A172 (cell line): ENCODE results near the gene B4GALT6. TPM values are rescaled to one million over a fixed set of nuclear protein-coding genes. Genes with fewer than 3 reads are reported as not detected.

Source experiments
- DNase-seq: peaks from one replicate; pipeline ENCODE4 v3.0.0-alpha.2; 2015; ENCODE audit warnings: low spot score
- total RNA-seq: library from RNA; depleted of rRNA; stranded (reverse); fragments of >200 nt; shearing (Covaris generic); gene quantifications from 2 replicates; pipeline ENCODE4 v1.2.3, GENCODE V29; 2014

The B4GALT6 gene
- total RNA-seq, 1 experiment from 2014 or later = 17.5 TPM

DNA sequence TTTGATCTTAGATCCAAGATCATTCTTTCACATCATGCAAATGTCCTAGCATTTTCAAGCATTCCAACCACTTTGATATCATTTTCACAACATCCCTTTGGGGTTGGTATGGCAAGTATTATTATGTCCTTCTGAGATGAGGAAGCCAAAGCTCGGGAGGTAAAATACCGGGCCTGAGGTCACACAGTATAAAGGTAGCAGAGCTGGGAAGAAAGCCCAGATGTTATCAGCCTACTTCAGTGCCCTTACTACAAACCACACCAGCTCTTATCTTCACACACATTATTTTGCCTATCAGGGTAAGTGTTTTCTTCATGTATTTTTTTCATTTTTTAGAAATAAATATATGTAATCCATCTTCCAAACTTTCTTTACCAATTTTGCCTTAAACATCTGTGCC is 4.2 kb upstream of the B4GALT6 start:
- no peak for DNase-seq

DNA sequence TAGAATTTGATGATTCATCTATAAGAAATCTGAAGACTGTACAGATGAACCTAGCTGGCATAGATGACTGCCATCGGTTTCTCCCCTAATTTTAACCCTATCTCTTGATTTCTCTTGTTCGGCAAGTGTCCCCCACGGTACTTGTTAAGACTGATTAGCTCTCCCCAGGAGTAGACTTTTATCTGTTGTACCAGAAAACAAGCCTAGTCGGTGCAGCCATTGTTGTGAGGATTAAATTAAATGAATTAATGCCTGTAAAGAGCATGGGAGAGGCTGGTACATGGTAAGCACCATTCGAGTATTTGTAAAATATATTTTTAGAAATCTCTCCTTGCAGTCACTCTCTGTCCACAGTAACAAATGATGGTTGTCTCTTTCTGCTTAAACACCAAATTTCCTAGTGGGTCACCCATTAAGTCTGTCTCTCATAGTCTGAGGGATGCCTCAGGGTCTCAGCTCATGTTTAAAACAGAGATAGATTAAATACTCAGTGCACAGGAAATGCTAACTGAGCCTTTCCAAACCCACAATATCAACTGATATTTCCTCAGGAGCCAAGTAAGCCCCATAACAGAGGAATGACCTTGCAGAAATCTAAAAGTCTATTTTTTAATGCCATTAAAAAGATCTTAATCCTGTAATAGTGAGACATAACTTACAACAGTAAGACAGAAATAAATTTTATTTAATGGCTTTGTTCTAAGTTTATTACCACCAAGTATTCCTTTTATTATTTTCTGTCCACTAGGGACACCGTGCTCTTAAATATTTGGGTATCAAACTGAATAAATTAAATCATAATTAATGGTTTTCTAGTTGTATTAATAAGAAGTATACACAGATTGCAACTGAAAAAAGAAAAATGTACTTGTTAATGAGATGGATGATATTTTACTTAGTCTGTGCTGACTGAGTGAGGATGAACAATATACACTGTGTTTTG is 2.9 kb upstream of the B4GALT6 start:
- DNase-seq = no peak

DNA sequence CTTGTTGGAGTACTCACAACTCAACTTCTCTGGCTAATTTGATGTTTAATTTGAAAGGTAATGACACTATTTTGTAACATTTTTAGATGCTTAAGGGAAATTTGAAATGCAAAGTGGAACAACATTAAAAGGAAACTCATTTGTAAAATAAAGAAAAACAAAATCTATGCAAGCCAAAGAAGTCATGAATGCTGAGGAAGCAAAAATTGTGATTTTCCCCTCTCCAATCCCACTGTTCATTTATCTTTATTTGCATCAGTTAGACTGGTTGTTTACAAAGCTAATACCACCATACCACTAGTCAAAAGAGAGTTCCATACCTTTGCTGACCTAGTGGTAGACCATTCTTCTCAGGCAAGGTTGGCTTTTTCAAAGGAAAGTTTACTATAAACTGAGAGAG is 2.2 kb upstream of the B4GALT6 start:
- DNase-seq = no peak

DNA sequence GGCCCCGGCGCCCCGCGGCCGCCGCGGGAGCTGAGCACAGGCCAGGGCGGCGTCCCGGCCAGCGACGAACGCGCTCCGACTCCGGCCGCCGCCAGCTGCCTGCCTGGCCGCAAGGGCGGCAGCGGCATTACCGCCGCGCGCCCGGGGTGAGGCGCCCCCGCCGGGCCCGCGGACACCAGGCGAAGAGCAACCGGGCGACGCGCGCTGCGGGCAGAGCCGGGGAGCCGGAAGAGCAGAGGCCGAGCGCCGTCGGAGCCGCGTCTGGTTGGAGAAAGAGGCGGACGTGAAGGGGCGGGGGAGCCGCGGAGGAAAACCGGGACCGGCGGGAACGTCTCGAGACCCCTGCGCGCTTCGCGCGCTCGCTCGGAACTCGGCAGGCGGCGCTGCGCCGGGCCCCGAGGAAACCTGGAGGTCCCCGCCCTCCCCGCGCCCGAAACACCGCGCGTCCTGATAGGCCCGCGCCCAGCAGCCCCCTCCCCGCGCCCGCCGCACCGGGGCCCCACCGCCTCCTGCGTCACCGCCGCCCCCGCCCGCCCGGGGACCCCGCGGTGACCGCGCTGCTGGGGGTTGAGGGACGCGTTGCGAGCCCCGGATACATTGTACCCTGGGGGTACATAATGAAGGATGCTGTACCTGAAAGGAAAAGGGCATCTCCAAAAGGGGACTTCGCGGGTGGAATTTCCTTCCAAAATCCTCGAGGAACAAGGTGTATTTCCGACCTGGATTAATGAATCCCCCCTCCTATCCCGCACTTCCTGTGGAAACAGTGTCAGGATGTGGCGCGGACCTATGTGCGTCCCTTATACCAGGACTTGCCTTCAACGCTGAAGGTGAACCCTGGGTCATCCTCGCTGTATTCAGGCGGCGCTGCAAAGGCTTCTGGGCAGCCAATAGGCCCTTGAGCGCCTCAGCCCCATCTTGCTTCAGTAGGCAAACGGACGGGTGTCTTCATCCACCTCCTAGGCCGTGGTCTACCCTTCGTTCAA is 1.0 kb upstream of the B4GALT6 start:
- DNase-seq = peak; percentile 43

DNA sequence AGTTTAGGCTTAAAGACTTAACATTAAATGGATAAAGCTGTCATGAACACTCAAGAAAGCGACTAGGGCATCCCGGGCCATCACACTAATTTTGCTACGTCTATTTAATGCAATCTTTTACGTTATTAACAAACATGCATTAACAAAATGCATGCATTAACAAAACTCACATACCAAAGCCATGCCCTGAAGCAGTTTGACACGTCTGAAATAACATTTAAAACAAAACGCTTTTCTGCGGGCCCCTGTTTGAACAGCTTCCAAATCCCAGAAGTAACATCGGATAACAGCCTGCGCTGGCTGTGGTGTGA is 458 bp downstream of the B4GALT6 start:
- DNase-seq = no peak

DNA sequence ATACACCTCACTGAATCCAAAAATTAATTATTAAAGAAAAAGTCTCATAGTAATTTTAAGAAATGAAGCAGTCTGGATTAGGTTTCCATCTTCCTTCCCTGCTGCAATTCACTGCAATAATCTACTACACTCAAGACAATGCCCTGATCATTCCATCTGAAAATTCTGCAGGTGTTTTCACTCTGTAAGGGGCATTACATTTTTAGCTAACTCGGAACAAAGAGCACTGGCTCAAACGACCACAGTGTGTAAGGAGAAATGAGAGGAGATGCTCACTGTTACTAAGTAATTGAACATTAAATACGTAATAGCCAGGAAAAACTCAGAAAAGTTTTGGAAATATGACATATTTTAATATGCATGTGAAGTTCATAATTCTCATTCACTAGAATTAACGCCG is 1.3 kb downstream of the B4GALT6 start:
- DNase-seq = no peak

DNA sequence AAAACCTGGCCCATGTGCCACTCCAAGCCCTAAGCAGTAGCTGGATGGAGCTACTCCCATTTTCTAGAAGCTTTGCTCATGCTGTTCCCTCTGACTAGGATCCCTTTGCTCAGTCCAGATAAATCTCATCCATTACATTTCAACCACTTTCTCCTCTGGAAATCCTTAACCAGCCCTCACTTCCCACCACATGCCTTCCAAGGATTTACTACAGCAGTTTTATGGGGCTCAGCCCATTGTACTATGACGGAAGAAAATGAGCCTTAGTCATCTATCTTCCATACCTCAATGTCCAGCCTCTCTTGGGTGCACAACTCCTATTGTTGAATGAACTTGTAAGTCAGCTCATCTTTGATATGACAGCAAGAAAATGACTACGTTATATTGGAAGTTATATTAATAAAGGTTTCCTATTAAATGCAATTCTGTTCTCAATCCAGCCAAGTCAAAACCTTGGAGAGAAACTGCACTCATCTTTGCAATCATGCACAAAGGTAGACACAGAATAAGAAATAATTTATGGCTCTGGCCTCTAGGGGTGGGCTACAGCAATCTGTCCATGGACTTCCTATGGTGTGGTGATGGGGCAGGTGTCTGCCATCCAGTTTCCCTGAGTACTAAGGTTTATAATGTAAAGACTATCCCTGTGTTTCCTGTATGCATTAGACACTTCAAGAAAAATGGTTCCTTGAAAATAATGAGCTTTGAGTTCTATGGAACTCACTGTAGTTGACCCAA is 3.4 kb downstream of the B4GALT6 start:
- peak; percentile 57 for DNase-seq

DNA sequence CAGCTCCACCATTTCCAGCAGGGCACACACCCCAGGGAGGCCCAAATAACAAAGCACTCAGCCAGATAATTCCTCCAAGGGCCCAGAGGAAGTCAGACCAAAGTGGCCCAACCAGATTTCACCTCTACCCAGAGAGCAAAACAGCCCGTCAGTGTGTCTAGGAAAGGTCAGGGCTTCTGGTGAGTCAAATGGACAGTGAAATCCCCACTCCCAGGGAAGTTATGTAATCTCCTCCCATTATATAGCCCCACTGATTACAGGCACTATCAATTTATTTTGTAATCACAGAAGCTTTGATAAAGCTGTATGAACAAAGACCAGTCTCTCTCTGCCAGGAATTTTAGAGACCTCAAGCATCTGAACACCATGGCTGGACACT is 4.0 kb downstream of the B4GALT6 start:
- peak; percentile 29 for DNase-seq

DNA sequence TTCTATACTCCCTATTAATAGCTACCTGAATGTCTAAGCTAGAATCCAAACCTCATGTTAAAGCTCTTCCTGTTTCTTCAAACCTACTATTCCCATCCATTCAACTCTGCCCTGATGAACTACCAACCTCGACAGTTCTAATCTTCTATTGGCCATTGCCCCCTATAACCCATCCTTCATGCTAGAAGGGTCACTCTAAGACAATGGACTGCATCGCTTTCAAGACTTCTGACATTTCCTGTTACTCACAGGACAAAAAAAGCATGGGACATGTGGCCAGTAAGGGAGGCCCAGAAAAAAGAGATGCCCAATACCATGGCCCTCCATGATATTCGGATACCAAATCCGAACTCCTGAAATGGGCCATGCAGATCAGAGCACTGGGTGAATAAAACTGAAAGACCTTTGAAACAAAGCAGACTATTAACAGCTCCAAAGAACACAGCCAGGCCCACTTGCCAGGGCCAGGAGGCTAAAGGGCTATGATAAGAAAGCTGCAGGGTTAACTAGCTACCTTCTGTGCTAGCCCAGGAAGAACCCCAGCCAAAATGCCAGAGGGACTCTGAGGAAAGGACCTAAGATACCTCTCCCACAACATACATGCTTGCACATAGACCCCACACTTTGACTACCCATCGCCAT is 4.5 kb downstream of the B4GALT6 start:
- DNase-seq = peak; percentile 21

DNA sequence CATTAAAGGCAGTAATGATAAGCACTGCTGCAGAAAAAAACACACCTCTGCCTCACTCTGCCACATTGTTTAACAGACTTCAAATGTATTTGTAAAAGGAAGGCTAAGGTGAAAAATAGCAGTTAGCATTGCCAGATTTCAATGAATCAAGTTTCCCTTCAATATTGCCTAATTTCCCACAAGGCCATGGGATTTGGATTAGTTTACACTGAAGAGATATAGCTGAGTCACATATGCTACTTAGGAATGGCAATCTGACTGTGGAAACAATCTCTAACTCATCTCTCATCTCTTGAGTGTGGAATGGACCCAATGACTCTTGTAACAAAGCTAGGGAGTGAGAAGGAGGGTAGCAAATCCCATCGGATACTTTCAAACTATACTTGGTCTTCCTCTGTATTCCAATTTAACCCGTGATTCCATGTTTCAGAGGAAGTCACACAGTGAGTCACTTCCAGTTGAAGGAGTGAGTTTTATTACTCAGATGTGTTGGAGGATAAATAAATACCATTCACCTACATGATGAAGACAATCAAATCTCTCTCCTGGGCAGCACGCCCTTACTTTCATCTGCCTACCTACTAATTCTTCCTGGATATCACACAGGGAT is 5.1 kb downstream of the B4GALT6 start:
- peak; percentile 85 for DNase-seq

DNA sequence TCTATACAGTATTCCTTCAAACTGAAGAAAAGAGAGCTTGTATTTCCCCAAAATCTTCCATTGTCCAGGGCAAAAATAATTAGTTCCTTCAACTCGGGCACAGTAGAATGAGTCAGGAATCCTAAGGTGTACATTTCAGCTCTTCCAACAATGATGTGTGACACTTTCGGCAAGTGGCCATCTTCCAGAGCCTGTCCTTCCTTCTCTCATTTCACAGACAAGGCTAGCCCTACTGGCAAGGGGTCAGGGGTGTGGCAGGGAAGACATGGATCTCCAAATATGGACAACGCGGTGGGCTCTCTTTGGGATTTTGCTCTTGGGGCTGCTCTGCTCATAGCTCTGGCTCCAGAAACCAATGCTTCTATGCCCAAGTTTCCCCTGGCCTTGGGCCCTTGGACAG is 6.0 kb downstream of the B4GALT6 start:
- DNase-seq = no peak

DNA sequence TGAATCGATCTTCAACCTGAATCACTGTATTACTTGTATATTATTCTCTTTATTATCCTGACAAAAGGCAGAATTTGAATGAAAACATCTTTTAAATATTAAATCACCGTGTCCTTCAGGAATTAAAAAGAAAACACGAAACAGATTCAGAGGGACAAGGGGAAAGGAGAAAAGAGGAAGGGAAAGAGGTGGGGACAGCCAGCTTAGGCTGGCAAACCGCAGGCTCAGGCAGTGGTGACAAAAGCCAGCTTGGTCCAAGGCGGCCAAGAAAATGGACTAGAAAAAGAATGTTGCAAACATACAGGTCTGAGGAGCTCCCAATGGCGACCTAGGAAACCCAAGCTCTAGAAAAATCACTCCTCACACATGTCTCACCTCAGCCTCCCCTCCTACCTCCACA is 6.8 kb downstream of the B4GALT6 start:
- DNase-seq = no peak

DNA sequence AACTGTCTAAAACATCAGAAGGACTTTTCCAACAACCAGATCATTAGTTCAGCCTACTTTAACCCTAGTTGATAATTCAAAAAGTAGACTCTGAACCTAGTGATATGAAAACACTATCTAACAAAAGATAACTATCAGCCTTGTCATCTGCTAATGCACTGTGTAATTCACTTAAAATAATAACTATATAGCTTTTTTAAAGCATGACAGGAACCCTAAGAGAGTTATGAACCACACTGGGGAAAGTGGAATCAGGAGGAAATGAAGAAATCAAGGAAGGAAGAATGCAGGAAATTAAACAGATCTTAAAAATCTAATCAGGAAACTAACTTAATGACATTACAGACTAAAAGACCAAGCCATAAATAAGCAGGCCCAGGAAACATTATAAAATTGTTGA is 9.0 kb downstream of the B4GALT6 start:
- no peak for DNase-seq

DNA sequence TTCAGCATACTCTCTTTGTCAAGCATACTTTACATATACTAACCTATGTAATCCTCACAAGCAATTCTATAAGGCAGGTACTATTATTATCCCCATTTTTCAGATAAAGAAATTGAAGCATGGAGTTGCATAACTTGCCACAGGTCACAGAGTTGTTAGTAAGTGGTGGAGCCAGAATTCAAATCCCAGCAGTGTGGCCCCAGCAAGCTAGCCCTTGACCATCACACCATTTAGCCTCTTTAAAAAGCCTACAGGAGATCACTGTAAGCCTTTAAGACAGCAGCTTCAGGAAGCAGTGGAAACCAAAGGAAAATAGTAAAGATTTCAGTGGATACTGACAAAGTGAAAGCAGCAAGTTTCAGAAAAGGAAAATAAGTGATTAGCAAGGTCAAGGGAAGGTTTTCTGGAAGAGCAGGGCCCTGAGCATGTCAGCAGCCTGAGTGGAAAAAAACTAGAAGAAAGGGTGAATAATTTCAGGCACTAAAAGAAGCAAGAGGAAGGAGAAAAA is 11.7 kb downstream of the B4GALT6 start:
- no peak for DNase-seq

DNA sequence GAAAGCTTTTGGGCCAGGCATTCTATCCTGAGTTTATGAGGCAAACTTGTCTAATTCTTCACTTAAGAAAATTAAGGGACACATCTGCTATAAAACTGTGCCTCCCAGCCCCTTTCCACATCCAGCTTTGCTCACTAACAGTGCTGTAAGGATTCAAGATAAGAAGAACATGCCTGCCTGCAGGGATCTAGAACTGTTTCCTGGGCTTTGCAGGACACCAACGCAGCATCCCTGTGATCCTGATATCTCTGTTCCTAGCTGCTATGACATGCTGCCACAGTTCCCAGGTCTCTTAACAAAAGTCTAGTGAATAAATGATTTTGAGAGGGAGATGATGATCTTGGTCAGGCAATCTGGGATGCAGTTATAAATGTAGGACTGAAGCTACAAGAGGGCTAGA is 12.4 kb downstream of the B4GALT6 start:
- no peak for DNase-seq

DNA sequence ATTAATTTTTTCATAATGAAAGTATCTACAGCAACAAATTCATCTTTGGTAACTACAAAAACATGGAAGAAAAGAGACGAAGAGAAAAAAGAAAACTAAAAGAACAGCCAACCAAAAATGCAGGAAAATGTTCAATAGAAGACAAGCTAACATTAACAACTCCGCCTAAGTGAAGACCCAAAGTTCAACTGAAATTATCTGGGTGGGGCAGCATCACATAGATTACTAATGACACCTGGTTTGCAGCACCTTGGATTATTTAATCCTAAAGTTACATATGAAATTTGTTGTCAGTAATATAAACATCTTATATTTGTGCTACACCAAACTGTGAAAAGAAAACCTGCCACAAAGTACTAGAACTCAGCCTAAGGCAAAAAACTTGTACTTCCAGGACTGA is 14.8 kb downstream of the B4GALT6 start:
- DNase-seq = no peak

DNA sequence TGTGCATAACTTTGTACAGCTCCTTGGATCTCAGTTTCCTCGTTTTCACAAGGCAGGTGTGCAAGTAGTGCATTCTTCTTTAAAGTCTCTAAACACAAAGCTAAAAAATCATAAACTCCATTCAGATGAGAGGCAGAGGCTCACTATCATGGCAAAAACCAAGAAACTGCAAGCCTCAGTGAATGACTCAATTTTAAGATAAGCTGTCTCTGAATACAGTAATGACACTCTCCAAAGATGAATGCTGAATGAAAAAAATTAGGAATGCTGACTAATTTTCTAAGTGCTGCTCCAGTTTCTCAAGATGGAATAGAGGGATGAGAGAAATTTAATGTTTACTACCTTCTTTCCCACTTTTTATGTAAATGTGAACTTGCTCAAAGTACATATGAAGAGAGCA is 17.2 kb downstream of the B4GALT6 start:
- DNase-seq = peak; percentile 52

DNA sequence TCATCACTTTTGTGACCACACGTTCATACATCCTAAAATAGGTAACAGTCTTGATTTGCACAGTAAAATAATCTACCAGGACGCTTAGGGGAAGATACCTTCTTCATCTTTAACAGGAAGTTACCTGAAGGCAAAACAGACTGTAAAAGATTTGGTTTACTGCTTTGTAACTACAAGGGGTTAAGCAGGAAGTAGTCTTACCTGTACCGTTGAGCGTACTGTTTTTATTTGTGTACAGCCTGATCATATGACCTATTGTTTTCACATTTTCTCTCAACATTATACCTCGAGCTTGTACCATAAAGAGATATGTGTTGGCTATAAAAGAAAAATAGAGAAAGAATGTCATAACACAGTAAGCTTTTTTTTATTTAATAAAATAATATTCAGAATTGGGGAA is 18.3 kb downstream of the B4GALT6 start:
- DNase-seq = no peak

DNA sequence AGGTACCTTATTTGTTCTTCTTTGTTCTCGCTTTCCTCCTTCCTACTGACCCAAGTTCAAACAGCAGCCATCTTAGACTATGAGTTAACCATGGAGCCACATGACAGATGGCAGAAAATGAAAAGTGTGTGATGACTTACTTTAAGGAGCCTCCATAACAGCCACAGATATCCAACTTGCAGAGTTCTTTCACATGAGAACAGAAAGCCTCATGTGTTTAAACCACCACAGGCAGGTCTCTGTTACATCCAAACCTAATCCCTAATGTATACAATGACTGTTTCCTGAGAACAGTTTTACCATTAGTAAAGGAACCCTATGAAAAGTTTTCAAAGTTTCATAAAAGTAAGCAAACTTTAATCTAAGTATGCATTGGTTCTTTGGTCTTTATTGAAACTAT is 20.3 kb downstream of the B4GALT6 start:
- DNase-seq = no peak

DNA sequence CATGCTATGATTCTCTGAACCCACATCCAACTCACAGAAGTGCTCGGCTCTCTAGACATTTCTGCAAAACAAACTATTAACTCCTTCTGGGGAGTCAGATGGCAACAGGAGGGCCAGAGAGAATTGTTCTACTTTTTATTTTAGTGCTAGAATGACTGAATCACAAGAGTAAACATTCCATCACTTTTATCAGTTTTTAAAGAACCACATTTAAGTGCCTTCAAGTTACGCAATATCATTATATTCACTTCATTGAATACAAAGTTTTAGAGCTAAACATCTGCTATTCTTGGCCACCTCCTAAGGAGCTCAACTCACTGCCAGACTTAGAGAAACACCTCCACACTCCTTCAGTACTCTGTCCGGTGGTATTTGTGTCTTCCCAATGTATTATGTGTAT is 22.4 kb downstream of the B4GALT6 start:
- peak; percentile 68 for DNase-seq

DNA sequence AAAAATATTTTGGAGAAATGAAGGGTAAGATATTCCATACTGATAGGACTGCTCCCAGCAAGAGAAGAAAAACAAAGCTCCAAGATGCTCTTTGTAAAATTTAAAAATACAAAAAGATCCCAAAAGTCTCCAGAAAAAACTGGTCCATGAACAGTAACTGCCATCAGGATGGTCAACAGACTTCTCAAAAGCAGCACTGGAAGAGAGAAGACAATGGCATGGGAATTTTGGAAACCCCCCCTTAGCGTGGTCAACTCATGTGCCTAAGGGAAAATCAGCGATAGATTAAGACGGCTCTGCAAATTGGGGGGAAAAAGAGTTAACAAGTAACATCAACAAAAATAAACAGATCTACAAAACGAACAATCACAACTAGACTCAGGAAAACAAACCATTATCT is 23.6 kb downstream of the B4GALT6 start:
- DNase-seq = no peak
